H1 (cell line): Measurements from ENCODE around the gene KLK5. TPM values are rescaled to one million over a fixed set of nuclear protein-coding genes. Genes with fewer than 3 reads are reported as not detected.
A peak's percentile ranks its signal among the peaks of the same experiment; 100 is the strongest.
"Not testable (repeated sequence)": the region's sequence is repeated elsewhere in the genome, so short reads cannot be mapped to it uniquely, and the experiment has no call there.

Source experiments
- CTCF ChIA-PET: fragments of 300-600 bp; sonication (Branson Sonifier 250); formaldehyde crosslinking; loops from one replicate; lab custom pipeline; 2021; ENCODE audit not compliant: partially characterized antibody; lab: Charles Lee
- POLR2A ChIA-PET: fragments of 300-600 bp; sonication (Branson Sonifier 250); formaldehyde crosslinking; loops from one replicate; lab custom pipeline; 2021; ENCODE audit warnings: inconsistent platforms; ENCODE audit not compliant: partially characterized antibody; lab: Charles Lee
- DNase-seq, 2 experiments: peaks; one replicate each; pipeline versions ENCODE4 v3.0.0 to v3.0.0-alpha.2; 2010 to 2022; ENCODE audit warnings: low spot score in 2 of 2, low read depth in 1 of 2, mixed read lengths in 1 of 2
- FAIRE-seq: peaks from 2 replicates; lab custom pipeline; 2011; peaks lifted over from hg19 to GRCh38; lab: Jason Lieb, UNC
- H2AFZ ChIP-seq: 2 replicates; pipeline ENCODE4 v1.8.1; 2012; ENCODE audit warnings: low read length, inconsistent platforms
- H2AK5ac ChIP-seq: 2 replicates; pipeline ENCODE4 v1.6.1; 2013; ENCODE audit warnings: low read depth, low read length
- H2BK120ac ChIP-seq: replicated peaks from 2 replicates; pipeline ENCODE3; 2013; ENCODE audit warnings: low read depth, low read length, inconsistent platforms
- H2BK12ac ChIP-seq: 2 replicates; pipeline ENCODE4 v1.6.1; 2013; ENCODE audit warnings: low read depth, low read length
- H2BK15ac ChIP-seq: 2 replicates; pipeline ENCODE4 v1.6.1; 2013; ENCODE audit warnings: low read length
- H2BK20ac ChIP-seq: 2 replicates; pipeline ENCODE4 v1.6.1; 2013; ENCODE audit warnings: low read length
- H2BK5ac ChIP-seq: 2 replicates; pipeline ENCODE4 v1.6.1; 2013; ENCODE audit warnings: low read depth, low read length
- H3K14ac ChIP-seq: 2 replicates; pipeline ENCODE4 v1.6.1; 2013; ENCODE audit warnings: inconsistent platforms; ENCODE audit not compliant: insufficient read length
- H3K18ac ChIP-seq: 2 replicates; pipeline ENCODE4 v1.6.1; 2013; ENCODE audit warnings: low read length; ENCODE audit errors: extremely low read depth
- H3K23ac ChIP-seq: 2 replicates; pipeline ENCODE4 v1.6.1; 2013; ENCODE audit warnings: inconsistent platforms; ENCODE audit not compliant: insufficient read length
- H3K23me2 ChIP-seq: 2 replicates; pipeline ENCODE4 v1.6.1; 2013; ENCODE audit warnings: low read depth, low read length
- H3K27ac ChIP-seq: 2 replicates; pipeline ENCODE4 v1.6.1; 2011; ENCODE audit warnings: low read depth, low read length, inconsistent platforms
- H3K27me3 ChIP-seq, 4 experiments: replicated peaks in 1 of 4; 1 replicate in 1 of 4; 2 replicates in 3 of 4; pipeline versions ENCODE4 v1.6.1 to v1.8.1; 2011 to 2013; ENCODE audit warnings: low read length in 3 of 4, mild to moderate bottlenecking in 3 of 4, inconsistent platforms in 2 of 4, mixed read lengths in 2 of 4, moderate library complexity in 1 of 4; ENCODE audit not compliant: control insufficient read depth in 3 of 4, insufficient read depth in 3 of 4; ENCODE audit errors: extremely low read depth in 1 of 4
- H3K36me3 ChIP-seq, 4 experiments: 2 replicates each; pipeline versions ENCODE4 v1.6.1 to v1.8.1; 2011 to 2013; ENCODE audit warnings: mild to moderate bottlenecking in 4 of 4, low read length in 3 of 4, moderate library complexity in 2 of 4, control low read depth in 1 of 4, inconsistent platforms in 1 of 4; ENCODE audit not compliant: insufficient read depth in 4 of 4, control insufficient read depth in 2 of 4
- H3K4ac ChIP-seq: replicated peaks from 2 replicates; pipeline ENCODE3; 2013; ENCODE audit warnings: low read length, low read depth, mixed read lengths, inconsistent platforms; ENCODE audit not compliant: insufficient read length
- H3K4me1 ChIP-seq, 4 experiments: replicated peaks in 1 of 4; 1 replicate in 1 of 4; 2 replicates in 3 of 4; pipeline versions ENCODE4 v1.6.1 to v1.8.1; 2011 to 2013; ENCODE audit warnings: low read length in 3 of 4, inconsistent platforms in 2 of 4, mixed read lengths in 1 of 4; ENCODE audit not compliant: insufficient read depth in 4 of 4, control insufficient read depth in 3 of 4
- H3K4me2 ChIP-seq, 2 experiments: 2 replicates each; pipeline versions ENCODE4 v1.6.1 to v1.8.1; 2011 to 2013; ENCODE audit warnings: low read depth in 2 of 2, low read length in 2 of 2, control low read depth in 1 of 2, inconsistent platforms in 1 of 2, mild to moderate bottlenecking in 1 of 2; ENCODE audit not compliant: insufficient read depth in 1 of 2
- H3K4me3 ChIP-seq, 4 experiments: fragments of 200-600, 300-600 bp in 1 of 4; sonication (generic), shearing (Covaris generic), sonication (Bioruptor Twin) in 1 of 4; 2 replicates each; pipeline versions ENCODE4 v1.5.1 to v1.8.1; 2011 to 2016; ENCODE audit warnings: low read length in 4 of 4, low read depth in 3 of 4, control low read depth in 2 of 4, inconsistent platforms in 2 of 4, mild to moderate bottlenecking in 2 of 4, mixed read lengths in 1 of 4, moderate library complexity in 1 of 4; ENCODE audit not compliant: insufficient read depth in 2 of 4; ENCODE audit errors: extremely low read depth in 1 of 4
- H3K56ac ChIP-seq: replicated peaks from 2 replicates; pipeline ENCODE3; 2013; ENCODE audit warnings: low read depth, mild to moderate bottlenecking, mixed read lengths, low read length, inconsistent platforms; ENCODE audit not compliant: insufficient read length
- H3K79me1 ChIP-seq: 2 replicates; pipeline ENCODE4 v1.6.1; 2013; ENCODE audit warnings: low read depth, low read length, control low read depth
- H3K79me2 ChIP-seq, 2 experiments: 2 replicates each; pipeline versions ENCODE4 v1.6.1 to v1.8.1; 2012 to 2013; ENCODE audit warnings: low read length in 2 of 2, mild to moderate bottlenecking in 2 of 2, inconsistent platforms in 1 of 2; ENCODE audit not compliant: insufficient read depth in 2 of 2, control insufficient read depth in 1 of 2
- H3K9ac ChIP-seq, 4 experiments: replicated peaks in 1 of 4; 1 replicate in 1 of 4; 2 replicates in 3 of 4; pipeline versions ENCODE4 v1.6.1 to v1.8.1; 2011 to 2013; ENCODE audit warnings: low read depth in 3 of 4, low read length in 3 of 4, control low read depth in 2 of 4, mild to moderate bottlenecking in 2 of 4, moderate library complexity in 2 of 4, inconsistent platforms in 1 of 4; ENCODE audit errors: extremely low read depth in 1 of 4
- H3K9me3 ChIP-seq, 2 experiments: 2 replicates each; pipeline versions ENCODE4 v1.6.1 to v1.8.1; 2012 to 2013; ENCODE audit warnings: mild to moderate bottlenecking in 2 of 2, moderate library complexity in 2 of 2, control low read depth in 1 of 2, inconsistent platforms in 1 of 2, low read depth in 1 of 2, low read length in 1 of 2, mixed read lengths in 1 of 2; ENCODE audit not compliant: insufficient read depth in 2 of 2
- H4K20me1 ChIP-seq, 2 experiments: replicated peaks in 1 of 2; 2 replicates each; pipeline versions ENCODE3 to v1.8.1; 2011 to 2013; ENCODE audit warnings: inconsistent platforms in 2 of 2, low read length in 2 of 2, mild to moderate bottlenecking in 1 of 2; ENCODE audit not compliant: insufficient read depth in 2 of 2, control insufficient read depth in 1 of 2
- H4K5ac ChIP-seq: 2 replicates; pipeline ENCODE4 v1.6.1; 2013; ENCODE audit warnings: low read length, low read depth, mixed read lengths, inconsistent platforms; ENCODE audit not compliant: insufficient read length
- H4K8ac ChIP-seq: 2 replicates; pipeline ENCODE4 v1.8.0; 2013; ENCODE audit warnings: mild to moderate bottlenecking, moderate library complexity, low read length, inconsistent platforms; ENCODE audit not compliant: insufficient read depth; ENCODE audit errors: extremely low read depth
- H4K91ac ChIP-seq: replicated peaks from 2 replicates; pipeline ENCODE3; 2013; ENCODE audit warnings: low read length, mixed read lengths, inconsistent platforms; ENCODE audit not compliant: insufficient read length
- WGBS, 2 experiments: shearing (Covaris generic) in 1 of 2; methylation state at CpG; one replicate each; pipeline versions ENCODE4 v1.1.6 to v1.1.7; 2013 to 2015; ENCODE audit warnings: low lambda C conversion rate in 2 of 2, mixed read lengths in 2 of 2, inconsistent platforms in 1 of 2, low coverage in 1 of 2, missing lambda C conversion rate in 1 of 2; ENCODE audit not compliant: insufficient replicate concordance in 2 of 2, insufficient coverage in 1 of 2, insufficient read length in 1 of 2; ENCODE audit errors: extremely low coverage in 1 of 2, missing lambda C conversion rate in 1 of 2; 5-methylcytosine and 5-hydroxymethylcytosine counted together
- polyA plus RNA-seq, 7 experiments: library from polyadenylated mRNA; depleted of rRNA in 3 of 7; stranded (reverse) in 5 of 7; unstranded in 2 of 7; fragments of >200 nt in 5 of 7; fragments of 200-250 nt in 2 of 7; gene quantifications; 1 replicate in 5 of 7; 2 replicates in 1 of 7; 4 replicates in 1 of 7; pipeline versions ENCODE4 v1.2.1 to v1.2.3, GENCODE V29; 2011 to 2013; ENCODE audit warnings: missing spikeins in 2 of 7, mixed read lengths in 2 of 7
- total RNA-seq: library from RNA; stranded (reverse); fragmentation: NEBNext Ultra II Directional; extraction: Animal tissue kit (Norgen Biotek cat#: 25700); gene quantifications from 2 replicates; pipeline ENCODE4 v1.2.1, GENCODE V29; 2021

KLK5 gene
- total and polyA plus RNA-seq, 2 of the 8 experiments (the other 6 are each of a cell fraction or from before 2014, with no cell fraction given) = 0.76 to 2.0 TPM

DNA sequence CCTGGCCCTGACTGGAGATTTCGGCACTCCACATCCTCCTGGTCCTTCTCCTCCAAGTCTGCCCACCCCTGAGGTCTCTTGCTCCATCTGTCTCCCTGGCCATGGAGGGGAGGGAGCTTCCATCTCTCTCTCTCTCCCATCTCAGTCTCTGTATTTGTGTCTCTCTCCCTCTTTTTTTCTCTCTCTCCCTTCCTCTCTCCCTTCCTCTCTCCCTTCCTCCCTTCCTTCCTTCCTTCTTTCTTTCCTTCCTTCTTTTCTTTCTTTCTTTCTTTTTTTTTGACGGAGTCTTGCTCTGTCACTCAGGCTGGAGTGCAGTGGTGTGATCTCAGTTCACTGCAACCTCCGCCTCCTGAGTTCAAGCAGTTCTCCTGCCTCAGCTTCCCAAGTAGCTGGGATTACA, 17.0 kb upstream of the KLK5 start:
- DNase-seq, FAIRE-seq, H2BK120ac ChIP-seq, H3K79me1 ChIP-seq, H4K20me1 ChIP-seq, H4K5ac ChIP-seq, H3K27ac ChIP-seq, H3K56ac ChIP-seq, H2BK5ac ChIP-seq, H3K9ac ChIP-seq, H3K14ac ChIP-seq, H3K23ac ChIP-seq, H3K79me2 ChIP-seq, H3K27me3 ChIP-seq, H3K4me2 ChIP-seq, H4K8ac ChIP-seq, H3K23me2 ChIP-seq, H3K4ac ChIP-seq, H2BK20ac ChIP-seq, H2AK5ac ChIP-seq, H4K91ac ChIP-seq, H3K9me3 ChIP-seq, H3K4me3 ChIP-seq, H3K36me3 ChIP-seq: not testable (repeated sequence)
- peak overlapping the region; percentile 68; the same call in 1 of the 2 replicates for H2BK12ac ChIP-seq
- WGBS, 2 experiments = 100% methylated on average over 1 of the region's 3 CpGs; no CpG with 5 or more reads in 1 of the 2 experiments
- H3K18ac ChIP-seq = peak overlapping the region; percentile 32
- 0 out of 2 replicates have a peak overlapping the region, but pooled peaks have one; percentile 81 for H2BK15ac ChIP-seq
- ChIA-PET CTCF (interaction anchor here (1.5 kb wide), 1 partner anchor 47 kb away, joined by 6 read pairs; no protein-coding TSS in a partner anchor), POLR2A (interaction anchor here (0.7 to 1.0 kb wide), 3 partner anchors 19 to 165 kb away, joined by 3 to 4 read pairs (median 3); no protein-coding TSS in a partner anchor)
- H2AFZ ChIP-seq = peak overlapping the region; percentile 58; the same call in 1 of the 2 replicates
- H3K4me1 ChIP-seq = peaks cover 0 to 20% (median 6%) of the 10 kb centered on the region in 4 experiments; a peak in 5 of 7 replicates
